GM19328 (cell line): Measurements from ENCODE around the gene LMBRD1.
A peak's percentile ranks its signal among the peaks of the same experiment; 100 is the strongest.
"Not testable (repeated sequence)": the region's sequence is repeated elsewhere in the genome, so short reads cannot be mapped to it uniquely, and the experiment has no call there.

Source experiments
- ATAC-seq: cut with Tn5 transposase; IDR thresholded peaks from one replicate; pipeline ENCODE4 v1.9.1; 2021; ENCODE audit warnings: mild to moderate bottlenecking, moderate library complexity; ENCODE audit not compliant: unreplicated experiment

The LMBRD1 gene

DNA sequence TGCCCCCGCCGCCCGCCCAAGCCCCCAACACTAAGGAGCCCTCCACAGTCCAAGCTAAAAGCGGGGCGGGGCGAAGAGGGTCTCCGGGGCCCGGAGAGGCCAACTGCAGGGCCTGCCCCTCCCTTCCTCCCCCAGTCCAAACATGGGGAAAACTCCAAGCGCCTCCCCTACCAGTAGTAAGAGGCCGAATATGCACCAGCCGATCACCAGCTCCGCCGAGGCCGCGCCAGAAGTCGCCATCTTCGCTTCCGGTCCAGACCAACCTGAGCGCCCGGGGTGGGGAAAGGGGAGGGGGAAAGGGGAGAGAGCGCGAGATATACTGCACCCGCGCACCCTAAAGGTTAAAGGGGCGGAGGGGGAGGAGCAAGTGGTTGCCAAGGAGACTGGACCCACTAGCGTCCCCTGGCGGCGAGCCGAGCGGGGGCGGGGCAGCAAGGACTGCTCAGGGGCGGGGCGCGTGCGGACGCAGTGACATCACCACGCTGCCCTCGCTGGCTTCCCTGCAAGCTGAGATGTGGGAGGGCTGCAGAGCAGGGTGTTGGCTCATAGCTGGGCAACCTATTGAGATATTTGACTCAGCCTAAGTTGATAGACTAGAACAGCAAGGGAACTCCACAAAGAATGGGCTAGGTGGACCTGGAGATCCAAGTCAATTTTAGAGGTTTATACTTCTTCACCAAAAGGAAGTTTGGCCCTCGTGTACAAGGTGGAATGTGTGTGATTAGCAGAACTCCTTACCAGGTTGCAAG is at the start of gene LMBRD1:
Gene LMBRD1 (minus strand): TSS at position 369 of the 749 bp plus-strand sequence. CDS start 129 bp downstream, at position 240.
- peak; percentile 97 for ATAC-seq

DNA sequence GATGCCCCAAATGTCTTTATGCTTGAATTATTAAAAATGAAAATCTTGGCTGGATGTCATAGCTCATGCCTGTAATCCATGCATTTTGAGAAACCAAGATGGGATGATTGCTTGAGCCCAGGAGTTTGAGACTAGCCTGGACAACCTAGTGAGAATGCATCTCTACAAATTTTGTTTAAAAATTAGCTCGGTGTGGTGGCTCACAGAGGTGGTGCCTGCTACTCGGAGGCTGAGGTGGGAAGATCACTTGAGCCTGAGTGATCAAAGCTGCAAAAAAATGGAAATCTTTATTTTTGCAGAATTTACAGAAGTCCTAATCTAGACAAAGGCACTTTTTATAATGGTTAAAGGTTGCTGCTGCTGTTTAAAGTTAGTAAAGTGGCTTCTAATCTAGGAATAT is 49.5 kb upstream of the LMBRD1 start:
- ATAC-seq = no peak

DNA sequence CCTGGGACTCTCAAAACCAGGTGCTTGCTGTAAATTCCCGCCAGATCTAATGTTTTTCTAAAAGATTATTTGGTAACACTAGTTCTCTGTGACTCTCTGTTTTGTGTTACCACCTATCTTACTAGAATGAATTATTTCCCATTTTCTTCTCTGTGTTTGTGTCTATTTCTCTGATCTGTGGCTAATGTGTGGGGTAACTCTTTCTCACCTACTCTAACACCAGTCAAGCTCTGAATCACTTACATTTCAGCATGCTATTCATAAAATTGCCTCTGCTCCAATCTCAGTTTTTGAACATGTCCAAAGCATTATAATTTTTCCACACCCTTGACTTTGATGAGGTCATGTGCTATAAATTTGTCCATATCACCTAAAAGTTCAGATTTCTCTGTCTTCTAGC is 46.4 kb upstream of the LMBRD1 start:
- ATAC-seq = no peak

GRCh38 chr6:69841862-69842261 is 45.1 kb upstream of the LMBRD1 start:
- no peak for ATAC-seq

DNA sequence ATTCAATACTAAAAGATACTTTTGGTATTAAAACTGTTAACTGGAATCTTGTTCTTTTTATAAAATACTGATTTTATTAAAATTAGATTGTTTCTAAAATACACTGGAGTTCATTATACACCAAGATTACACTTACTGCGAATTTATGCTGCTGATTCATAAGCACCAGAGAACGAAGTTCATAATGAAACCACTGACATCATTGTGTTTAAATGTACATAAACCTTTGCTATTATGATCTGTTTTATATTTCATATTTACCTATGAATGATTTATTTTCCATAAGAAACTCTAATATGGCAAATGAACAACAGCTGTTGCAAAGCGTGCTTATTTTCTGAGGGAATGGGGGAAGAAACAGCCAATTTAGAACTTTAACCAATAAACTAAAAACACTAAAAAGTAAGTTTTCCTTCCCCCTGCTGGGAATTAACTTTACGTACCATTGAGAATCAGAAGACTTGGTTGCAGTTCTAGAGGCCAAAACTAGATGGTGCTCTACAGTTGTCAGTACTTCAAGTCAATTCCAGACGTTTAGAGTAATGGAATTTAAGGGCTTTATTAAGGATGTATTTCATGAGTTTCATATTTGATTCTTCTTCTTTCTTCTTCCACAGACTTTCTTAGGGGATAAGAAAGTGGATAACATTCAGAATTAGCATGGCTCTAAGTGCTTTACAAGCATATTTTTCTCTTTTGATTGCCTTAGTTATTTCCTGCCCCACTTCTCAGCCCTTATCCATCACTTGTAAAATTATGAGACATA is 38.8 kb upstream of the LMBRD1 start:
- ATAC-seq = peak; percentile 57

DNA sequence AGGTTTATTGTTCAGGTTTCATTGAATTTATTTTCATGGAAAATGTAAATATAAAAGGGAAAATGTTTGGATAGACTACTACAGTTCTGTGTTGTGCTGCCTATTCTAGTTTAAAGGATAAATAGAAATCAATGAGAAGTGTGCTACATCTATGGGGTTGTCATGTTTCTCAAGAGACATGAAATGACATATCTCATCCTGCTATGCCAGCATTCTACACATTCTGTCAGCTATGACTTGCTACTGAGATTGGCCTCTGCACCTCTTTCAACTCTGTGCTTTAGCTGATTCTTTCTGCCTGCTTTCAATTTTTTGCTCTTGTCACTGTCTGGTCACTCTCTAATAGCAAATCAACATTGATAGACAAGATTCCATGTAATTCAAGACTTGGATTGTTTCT is 35.7 kb upstream of the LMBRD1 start:
- no peak for ATAC-seq

GRCh38 chr6:69827276-69827893 is 30.6 kb upstream of the LMBRD1 start:
- no peak for ATAC-seq

- no peak for ATAC-seq
These were observed 29.1 kb upstream of the LMBRD1 start for GRCh38 chr6:69825904-69826303.

- not testable (repeated sequence) for ATAC-seq
These were observed 27.5 kb upstream of the LMBRD1 start for GRCh38 chr6:69824355-69824754.

- no peak for ATAC-seq
These were observed 23.6 kb upstream of the LMBRD1 start for GRCh38 chr6:69820438-69820837.

- no peak for ATAC-seq
These were observed 23.2 kb upstream of the LMBRD1 start for GRCh38 chr6:69820018-69820417.

DNA sequence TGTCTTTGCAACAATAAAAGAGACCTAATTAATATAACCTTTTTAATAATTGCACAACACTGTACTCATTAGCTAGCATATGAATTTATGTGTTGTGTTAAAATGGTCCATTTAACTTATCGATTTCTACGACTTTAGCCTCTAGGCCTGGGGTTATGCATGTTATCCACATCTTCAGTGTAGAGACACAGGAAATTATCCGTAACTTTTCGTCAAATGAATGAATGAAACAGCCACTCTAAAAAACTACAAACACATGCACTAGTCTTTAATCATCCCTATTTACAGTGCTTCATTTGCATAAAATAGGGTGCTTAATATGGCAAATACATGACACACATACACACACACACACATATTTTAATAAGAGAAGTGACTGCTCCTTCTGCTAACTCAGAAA is 22.3 kb upstream of the LMBRD1 start:
- ATAC-seq = no peak

GRCh38 chr6:69818223-69818930 is 21.6 kb upstream of the LMBRD1 start:
- no peak for ATAC-seq

DNA sequence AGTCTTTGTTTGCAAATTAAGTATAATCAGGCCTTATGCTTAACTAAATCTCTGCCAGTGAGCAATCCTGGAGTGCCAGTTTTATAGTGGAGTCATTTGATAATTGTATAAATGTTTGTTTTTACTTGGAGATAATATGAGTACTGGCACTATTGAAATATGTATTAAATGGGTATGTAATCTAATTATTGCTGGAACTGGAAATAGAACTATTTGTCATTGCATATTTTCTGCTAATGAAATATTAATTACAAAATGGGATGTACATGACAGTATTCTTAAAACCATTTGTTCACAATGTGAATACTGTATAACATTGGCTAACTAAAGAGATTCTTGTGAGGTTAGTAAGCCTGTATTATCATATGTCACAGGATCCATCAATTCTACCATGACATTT is 20.5 kb upstream of the LMBRD1 start:
- no peak for ATAC-seq

- no peak for ATAC-seq
These were observed 19.8 kb upstream of the LMBRD1 start for GRCh38 chr6:69816569-69816968.

DNA sequence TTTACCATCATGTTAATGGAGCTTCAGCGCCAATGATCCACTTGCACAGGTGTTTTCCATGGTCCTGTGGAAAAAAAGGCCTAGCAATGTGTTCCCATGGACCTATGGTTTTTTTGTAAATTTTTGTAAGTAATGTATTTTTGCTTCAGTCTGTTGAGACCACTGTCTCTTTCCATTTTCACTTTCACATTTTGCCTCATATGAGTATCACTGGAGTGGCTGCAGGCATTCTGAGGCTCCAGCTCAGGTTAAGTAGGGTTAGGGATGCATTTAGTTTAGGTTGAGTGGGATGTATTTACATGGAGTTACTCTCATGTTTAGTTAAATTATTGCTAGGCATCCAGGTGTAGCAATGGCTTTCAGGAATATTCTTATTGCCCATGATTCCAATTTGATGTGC is 19.2 kb upstream of the LMBRD1 start:
- ATAC-seq = peak; percentile 76

GRCh38 chr6:69813508-69813907 is 16.7 kb upstream of the LMBRD1 start:
- no peak for ATAC-seq

DNA sequence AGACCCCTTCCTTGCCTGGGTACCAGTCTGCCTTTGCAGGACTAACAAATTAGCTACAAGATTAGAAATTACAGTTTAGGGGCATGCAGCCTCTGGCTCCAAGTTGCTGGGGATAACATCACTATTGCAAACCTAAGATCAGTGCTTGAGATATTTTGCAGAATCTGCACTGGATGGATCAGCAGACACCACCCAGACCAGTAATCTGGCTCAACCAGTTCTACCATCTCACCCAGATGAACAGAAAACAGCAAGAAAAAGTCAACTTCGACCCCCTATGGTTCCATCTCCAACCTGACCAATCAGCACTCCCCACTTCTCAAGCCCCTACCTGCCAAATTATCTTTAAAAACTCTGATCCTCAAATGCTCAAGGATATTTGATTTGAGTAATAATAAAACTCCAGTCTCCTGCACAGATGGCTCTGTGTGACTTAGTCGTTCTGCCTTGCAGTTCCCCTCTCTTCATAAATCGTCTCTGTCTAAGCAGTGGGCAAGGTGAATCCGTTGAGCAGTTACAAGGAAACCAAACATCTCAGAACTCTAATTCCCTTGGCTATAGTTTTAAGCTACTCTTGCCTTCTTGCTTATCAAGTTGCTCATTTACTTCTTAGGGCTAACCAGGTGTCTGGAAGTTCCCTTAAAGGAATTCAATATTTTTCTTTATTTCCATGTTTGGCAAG is 16.1 kb upstream of the LMBRD1 start:
- ATAC-seq = no peak

GRCh38 chr6:69802995-69803394 is 6.2 kb upstream of the LMBRD1 start:
- no peak for ATAC-seq

DNA sequence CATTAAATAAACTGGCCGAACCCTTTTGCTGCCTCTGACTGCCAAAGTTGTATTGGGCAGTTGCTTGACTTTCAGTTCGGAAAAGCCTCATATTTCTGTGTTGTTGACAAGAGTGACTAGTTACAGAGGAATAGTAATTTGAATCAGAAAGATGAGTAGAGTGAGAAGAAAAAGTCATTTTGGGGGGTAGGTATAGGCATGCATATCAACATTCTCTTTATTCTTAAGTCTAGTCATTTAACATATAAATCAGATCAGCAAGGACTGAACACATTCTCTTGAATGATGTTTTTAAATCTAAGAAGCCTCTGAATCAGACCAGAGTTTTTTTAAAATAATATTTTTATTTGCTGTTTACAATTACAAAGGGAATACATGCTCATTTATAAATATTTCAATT is 4.9 kb upstream of the LMBRD1 start:
- no peak for ATAC-seq

DNA sequence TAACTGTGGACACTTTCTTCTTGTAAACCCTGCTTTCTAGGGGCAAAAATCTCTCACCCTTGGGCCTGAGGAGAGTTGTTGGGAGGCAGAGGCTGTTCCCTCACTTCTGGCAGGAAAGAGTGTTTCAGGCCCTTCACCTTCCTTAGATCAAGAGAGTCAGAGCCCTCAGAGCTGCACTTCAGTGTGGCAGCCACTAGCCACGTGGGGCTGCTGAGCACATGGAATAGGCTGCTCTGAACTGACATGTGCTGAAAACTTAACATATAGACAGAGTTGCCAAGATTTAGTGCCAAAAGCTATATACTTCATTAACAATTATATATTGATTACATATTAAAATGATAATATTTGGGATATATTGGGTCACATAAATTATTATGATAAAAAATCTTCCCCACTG is 4.4 kb upstream of the LMBRD1 start:
- no peak for ATAC-seq
